GM20000 (cell line): ENCODE data around the gene RNU4-1.

Source experiments
- DNase-seq: peaks from one replicate; pipeline ENCODE4 v3.0.0; 2012; ENCODE audit warnings: low spot score
- TF ChIP-seq, protein P1 (sequence below): IDR thresholded peaks from 2 replicates; pipeline ENCODE4 v1.5.1; 2012; ENCODE audit warnings: mild to moderate bottlenecking, control low read depth; ENCODE audit errors: extremely low read depth, missing control alignments

RNU4-1 gene

DNA sequence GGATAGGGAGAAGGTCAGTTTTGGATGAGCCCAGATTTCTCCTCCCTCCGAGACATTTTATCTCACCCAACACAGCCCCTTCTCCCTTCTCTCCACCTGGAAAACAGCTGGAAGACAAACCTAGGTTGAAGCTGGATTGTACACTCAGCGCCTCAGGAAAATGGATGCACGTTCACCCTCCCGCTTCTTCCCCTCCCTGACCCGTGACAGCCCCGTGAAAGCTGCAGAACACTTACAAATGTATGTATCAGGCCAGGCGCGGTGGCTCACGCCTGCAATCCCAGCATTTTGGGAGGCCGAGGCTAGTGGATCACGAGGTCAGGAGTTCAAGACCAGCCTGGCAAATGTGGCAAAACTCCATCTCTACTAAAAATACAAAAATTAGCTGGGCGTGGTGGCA is 5.5 kb downstream of the RNU4-1 start:
- TF ChIP-seq, protein P1, sequence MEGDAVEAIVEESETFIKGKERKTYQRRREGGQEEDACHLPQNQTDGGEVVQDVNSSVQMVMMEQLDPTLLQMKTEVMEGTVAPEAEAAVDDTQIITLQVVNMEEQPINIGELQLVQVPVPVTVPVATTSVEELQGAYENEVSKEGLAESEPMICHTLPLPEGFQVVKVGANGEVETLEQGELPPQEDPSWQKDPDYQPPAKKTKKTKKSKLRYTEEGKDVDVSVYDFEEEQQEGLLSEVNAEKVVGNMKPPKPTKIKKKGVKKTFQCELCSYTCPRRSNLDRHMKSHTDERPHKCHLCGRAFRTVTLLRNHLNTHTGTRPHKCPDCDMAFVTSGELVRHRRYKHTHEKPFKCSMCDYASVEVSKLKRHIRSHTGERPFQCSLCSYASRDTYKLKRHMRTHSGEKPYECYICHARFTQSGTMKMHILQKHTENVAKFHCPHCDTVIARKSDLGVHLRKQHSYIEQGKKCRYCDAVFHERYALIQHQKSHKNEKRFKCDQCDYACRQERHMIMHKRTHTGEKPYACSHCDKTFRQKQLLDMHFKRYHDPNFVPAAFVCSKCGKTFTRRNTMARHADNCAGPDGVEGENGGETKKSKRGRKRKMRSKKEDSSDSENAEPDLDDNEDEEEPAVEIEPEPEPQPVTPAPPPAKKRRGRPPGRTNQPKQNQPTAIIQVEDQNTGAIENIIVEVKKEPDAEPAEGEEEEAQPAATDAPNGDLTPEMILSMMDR: no peak
- DNase-seq: no peak

- DNase-seq: no peak
- TF ChIP-seq, protein P1: no peak
These were observed 6.1 kb downstream of the RNU4-1 start for GRCh38 chr12:120286768-120287490.

DNA sequence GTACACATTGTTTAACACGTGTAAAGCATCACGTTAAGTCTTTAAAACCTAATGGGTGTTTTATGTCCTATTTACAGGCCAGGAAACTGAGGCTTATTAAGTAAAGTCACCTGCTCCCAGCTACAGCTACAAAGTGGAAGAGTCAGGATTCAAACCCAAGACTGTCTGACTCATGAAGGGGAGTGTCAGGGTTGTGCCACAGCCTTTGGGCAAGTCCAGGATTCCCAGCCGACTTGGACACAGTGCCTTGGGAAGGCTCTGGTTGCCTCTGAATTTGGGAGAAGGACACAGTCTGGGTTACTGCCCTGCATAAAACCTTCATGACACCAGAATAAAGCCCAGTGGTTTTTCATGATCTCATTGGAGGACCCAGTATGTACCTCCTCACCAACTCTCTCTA is 8.7 kb downstream of the RNU4-1 start:
- no peak for DNase-seq
- TF ChIP-seq, protein P1: no peak

- no peak for DNase-seq
- TF ChIP-seq, protein P1: no peak
These were observed 9.7 kb downstream of the RNU4-1 start for GRCh38 chr12:120283318-120283717.

GRCh38 chr12:120278137-120279069 is 14.6 kb downstream of the RNU4-1 start:
- DNase-seq: no peak
- TF ChIP-seq, protein P1: no peak

DNA sequence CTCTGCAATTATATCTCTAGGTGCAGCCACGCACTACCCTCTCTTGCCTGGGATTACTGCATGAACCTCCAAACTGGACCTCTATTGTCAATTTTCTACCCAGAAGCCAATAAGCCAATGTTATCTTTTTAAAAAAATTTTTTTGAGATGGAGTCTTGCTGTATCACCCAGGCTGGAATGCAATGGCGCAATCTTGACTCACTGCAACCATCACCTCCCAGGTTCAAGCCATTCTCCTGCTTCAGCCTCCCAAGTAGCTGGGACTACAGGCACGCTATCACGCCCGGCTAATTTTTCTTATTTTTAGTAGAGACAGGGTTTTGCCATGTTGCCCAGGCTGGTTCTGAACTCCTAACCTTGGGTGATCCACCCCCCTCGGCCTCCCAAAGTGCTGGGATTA is 16.3 kb downstream of the RNU4-1 start:
- TF ChIP-seq, protein P1: no peak
- DNase-seq: no peak

DNA sequence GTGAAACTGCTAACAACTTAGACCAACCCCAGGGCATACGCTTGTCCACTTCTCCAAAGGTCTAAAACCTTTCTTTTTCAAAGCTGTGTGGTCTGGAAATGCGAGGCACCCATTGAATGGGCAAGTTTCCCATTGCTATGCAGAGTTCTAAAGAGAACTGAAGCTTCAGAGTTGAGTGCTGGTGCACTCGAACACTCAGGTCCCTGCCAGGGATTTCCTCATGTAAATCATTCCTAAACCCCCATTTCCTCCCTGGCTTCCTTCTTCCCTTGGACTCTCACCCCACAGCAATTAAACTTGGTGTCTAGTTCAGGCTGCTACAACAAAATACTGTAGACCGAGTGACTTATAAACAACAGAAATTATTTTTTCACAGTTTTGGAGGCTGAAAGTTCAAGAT is 25.3 kb downstream of the RNU4-1 start:
- TF ChIP-seq, protein P1: no peak
- DNase-seq: no peak
